Caco-2 (cell line): Measurements from ENCODE around the gene TCOF1. TPM values are rescaled to one million over a fixed set of nuclear protein-coding genes. Genes with fewer than 3 reads are reported as not detected.

Experiments used
- BruUV-seq: library from RNA; stranded (reverse); fragments of 400-500 nt; replicated peaks from 2 replicates; lab custom pipeline; 2021; lab: Mats Ljungman, UMichigan
- CTCF ChIA-PET: fragments of 300-600 bp; sonication (Branson Sonifier 250); formaldehyde crosslinking; loops from one replicate; lab custom pipeline; 2022; ENCODE audit warnings: antibody characterized with exemption; lab: Charles Lee
- POLR2A ChIA-PET: fragments of 300-600 bp; sonication (Branson Sonifier 250); formaldehyde crosslinking; loops from one replicate; lab custom pipeline; 2022; ENCODE audit warnings: antibody characterized with exemption; lab: Charles Lee
- DNase-seq, 2 experiments: peaks; one replicate each; pipeline versions ENCODE4 v3.0.0 to v3.0.0-alpha.2; 2020 to 2022
- H3K27me3 ChIP-seq: replicated peaks from 2 replicates; pipeline ENCODE4 v1.6.0; 2011; ENCODE audit warnings: low read length; ENCODE audit not compliant: control insufficient read depth, insufficient read depth
- H3K36me3 ChIP-seq: 2 replicates; pipeline ENCODE4 v1.5.1; 2011; ENCODE audit warnings: low read length; ENCODE audit not compliant: control insufficient read depth, insufficient read depth
- H3K4me1 ChIP-seq: fragments of 250-450 bp; sonication (Bioruptor Pico); 2 replicates; pipeline ENCODE4 v1.5.1; 2020; ENCODE audit warnings: mild to moderate bottlenecking
- H3K4me3 ChIP-seq: 2 replicates; pipeline ENCODE4 v1.5.1; 2011; ENCODE audit warnings: low read depth, mild to moderate bottlenecking, control low read depth, low read length
- H3K9me3 ChIP-seq: fragments of 250-450 bp; sonication (Bioruptor Pico); 2 replicates; pipeline ENCODE4 v1.5.1; 2020; ENCODE audit warnings: mild to moderate bottlenecking, moderate library complexity
- H3K27ac Mint-ChIP-seq: one replicate; pipeline ENCODE4 v1.8.0; 2022; ENCODE audit warnings: mixed read lengths; ENCODE audit not compliant: unreplicated experiment
- H3K27me3 Mint-ChIP-seq: one replicate; pipeline ENCODE4 v1.8.0; 2022; ENCODE audit warnings: mixed read lengths; ENCODE audit not compliant: insufficient read depth, unreplicated experiment
- H3K36me3 Mint-ChIP-seq: one replicate; pipeline ENCODE4 v1.8.0; 2022; ENCODE audit warnings: mild to moderate bottlenecking, mixed read lengths; ENCODE audit not compliant: insufficient read depth, unreplicated experiment
- H3K4me1 Mint-ChIP-seq: one replicate; pipeline ENCODE4 v1.8.0; 2022; ENCODE audit warnings: low read depth, mixed read lengths; ENCODE audit not compliant: unreplicated experiment
- H3K4me3 Mint-ChIP-seq: one replicate; pipeline ENCODE4 v1.8.0; 2022; ENCODE audit warnings: mild to moderate bottlenecking, moderate library complexity, mixed read lengths; ENCODE audit not compliant: unreplicated experiment
- H3K9me3 Mint-ChIP-seq: one replicate; pipeline ENCODE4 v1.8.0; 2022; ENCODE audit warnings: mixed read lengths; ENCODE audit not compliant: unreplicated experiment
- CTCF ChIP-seq, 2 experiments: fragments of 200-600 bp in 1 of 2; IDR thresholded peaks; 1 replicate in 1 of 2; 2 replicates in 1 of 2; pipeline versions ENCODE4 v1.5.1 to v1.8.0; 2011 to 2022; ENCODE audit warnings: antibody characterized with exemption in 1 of 2, control low read depth in 1 of 2, inconsistent platforms in 1 of 2, low read depth in 1 of 2, low read length in 1 of 2, mild to moderate bottlenecking in 1 of 2, moderate library complexity in 1 of 2; ENCODE audit not compliant: insufficient read depth in 1 of 2, severe bottlenecking in 1 of 2, unreplicated experiment in 1 of 2
- intact Hi-C: fragments of 100-400 bp; cut with micrococcal nuclease; formaldehyde crosslinking; loops from one replicate; pipeline ENCODE4 v1.10.0; 2022; ENCODE audit not compliant: unreplicated experiment
- total RNA-seq: library from RNA; stranded (reverse); gene quantifications from 2 replicates; pipeline ENCODE4 v1.2.3, GENCODE V29; 2022

Gene TCOF1
- total RNA-seq, 1 experiment from 2014 or later: 112 TPM

- Mint-ChIP-seq H3K4me3 (no peak overlapping the region), H3K9me3 (no peaks in the 10 kb centered on the region), H3K27ac (no peak overlapping the region), H3K4me1 (no peaks in the 10 kb centered on the region), H3K27me3 (no peaks in the 10 kb centered on the region), H3K36me3 (peaks cover 69% of the 10 kb centered on the region)
- BruUV-seq: no TSS peak
- H3K27me3 ChIP-seq: no peaks in the 10 kb centered on the region
- POLR2A ChIA-PET: no interaction called here
- H3K4me1 ChIP-seq: no peaks in the 10 kb centered on the region
- intact Hi-C loops: no loop called here
- DNase-seq: peak in 1 of 2 experiments; percentile 30
- H3K4me3 ChIP-seq: no peak overlapping the region
- CTCF ChIA-PET: interaction anchor here (0.8 to 2.5 kb wide), 4 partner anchors 12 to 51 kb away, joined by 3 to 17 read pairs (median 3); no protein-coding TSS in a partner anchor
- peaks cover 7% of the 10 kb centered on the region for H3K36me3 ChIP-seq
- peak; percentile 18 to 22 for TF ChIP-seq CTCF (IDR thresholded peaks at IDR 0.05; ENCODE audit: insufficient read depth in 1 of 2, low read depth in 1 of 2, low read length in 1 of 2, severe bottlenecking in 1 of 2, unreplicated experiment in 1 of 2)
- no peaks in the 10 kb centered on the region for H3K9me3 ChIP-seq
Measured at GRCh38 chr5:150398722-150399523, 41.4 kb downstream of the TCOF1 start.

- intact Hi-C loops: no loop called here
- Mint-ChIP-seq H3K4me3 (no peak overlapping the region), H3K4me1 (no peaks in the 10 kb centered on the region), H3K27ac (no peak overlapping the region), H3K36me3 (peaks cover 63% of the 10 kb centered on the region), H3K27me3 (no peaks in the 10 kb centered on the region), H3K9me3 (no peaks in the 10 kb centered on the region)
- Histone ChIP-seq H3K4me3 (no peak overlapping the region), H3K27me3 (no peaks in the 10 kb centered on the region), H3K36me3 (peaks cover 7% of the 10 kb centered on the region), H3K9me3 (no peaks in the 10 kb centered on the region), H3K4me1 (no peaks in the 10 kb centered on the region)
- no peak for DNase-seq
- no TSS peak for BruUV-seq
- TF ChIP-seq CTCF (IDR thresholded peaks at IDR 0.05; ENCODE audit: insufficient read depth in 1 of 2, low read depth in 1 of 2, low read length in 1 of 2, severe bottlenecking in 1 of 2, unreplicated experiment in 1 of 2): no peak
- CTCF ChIA-PET: interaction anchor here (1.2 to 1.4 kb wide), 2 partner anchors 11 to 14 kb away, joined by 3 read pairs; no protein-coding TSS in a partner anchor
- POLR2A ChIA-PET: no interaction called here
Measured at GRCh38 chr5:150399524-150400211, 42.2 kb downstream of the TCOF1 start.

- no peak overlapping the region for H3K4me3 Mint-ChIP-seq
- CTCF ChIA-PET: interaction anchor here (1.4 kb wide), 1 partner anchor 10 kb away, joined by 3 read pairs; no protein-coding TSS in a partner anchor
Measured at GRCh38 chr5:150400316-150401075, 43.0 kb downstream of the TCOF1 start.

More at GRCh38 chr5:150400316-150401075, 43.0 kb downstream of the TCOF1 start:
- peaks cover 62% of the 10 kb centered on the region for H3K36me3 Mint-ChIP-seq
- H3K27me3 Mint-ChIP-seq: no peaks in the 10 kb centered on the region
- POLR2A ChIA-PET: no interaction called here
- H3K9me3 Mint-ChIP-seq: no peaks in the 10 kb centered on the region
- Histone ChIP-seq H3K9me3 (no peaks in the 10 kb centered on the region), H3K4me3 (no peak overlapping the region), H3K36me3 (peaks cover 7% of the 10 kb centered on the region), H3K4me1 (no peaks in the 10 kb centered on the region), H3K27me3 (no peaks in the 10 kb centered on the region)
- no TSS peak for BruUV-seq
- no peaks in the 10 kb centered on the region for H3K4me1 Mint-ChIP-seq
- H3K27ac Mint-ChIP-seq: peak overlapping the region; percentile 68
- TF ChIP-seq CTCF (IDR thresholded peaks at IDR 0.05; ENCODE audit: insufficient read depth in 1 of 2, low read depth in 1 of 2, low read length in 1 of 2, severe bottlenecking in 1 of 2, unreplicated experiment in 1 of 2): no peak
- DNase-seq: no peak
- intact Hi-C loops: no loop called here
